Activated B cell treated with CpG ODN at 0.5 μM for 24 hours (primary cell): ENCODE data around the gene SVEP1. TPM values are rescaled to one million over a fixed set of nuclear protein-coding genes. Genes with fewer than 3 reads are reported as not detected.

ENCODE experiments used
- ATAC-seq: fragments of 200-7000 bp; cut with Tn5 transposase; one replicate; pipeline ENCODE4 v1.10.0; 2021; ENCODE audit warnings: low read depth, mild to moderate bottlenecking, moderate library complexity
- CTCF ChIA-PET: fragments of 350-600 bp; sonication (Branson Sonifier 250); formaldehyde crosslinking; loops from one replicate; lab custom pipeline; 2021; ENCODE audit warnings: antibody characterized with exemption; lab: Charles Lee
- POLR2A ChIA-PET: fragments of 350-600 bp; sonication (Branson Sonifier 250); formaldehyde crosslinking; loops from one replicate; lab custom pipeline; 2021; ENCODE audit warnings: antibody characterized with exemption; lab: Charles Lee
- DNase-seq: peaks from one replicate; pipeline ENCODE4 v3.0.0; 2022
- H3K27ac Mint-ChIP-seq: one replicate; pipeline ENCODE4 v1.8.0; 2020; ENCODE audit warnings: mixed read lengths
- H3K27me3 Mint-ChIP-seq: one replicate; pipeline ENCODE4 v1.8.0; 2021; ENCODE audit warnings: mixed read lengths
- H3K36me3 Mint-ChIP-seq: one replicate; pipeline ENCODE4 v1.8.0; 2021; ENCODE audit warnings: low read depth, mixed read lengths
- H3K4me1 Mint-ChIP-seq: one replicate; pipeline ENCODE4 v1.8.0; 2021; ENCODE audit warnings: mixed read lengths
- H3K4me3 Mint-ChIP-seq: one replicate; pipeline ENCODE4 v1.8.0; 2020; ENCODE audit warnings: mild to moderate bottlenecking, mixed read lengths
- H3K9me3 Mint-ChIP-seq: one replicate; pipeline ENCODE4 v1.8.0; 2020; ENCODE audit warnings: mixed read lengths
- CTCF ChIP-seq: fragments of 200-600 bp; IDR thresholded peaks from one replicate; pipeline ENCODE4 v1.8.0; 2022; ENCODE audit warnings: antibody characterized with exemption, mild to moderate bottlenecking
- intact Hi-C: fragments of 100-400 bp; cut with micrococcal nuclease; formaldehyde crosslinking; loops from one replicate; pipeline ENCODE4 v1.15.1; 2024
- total RNA-seq: library from RNA; stranded (reverse); gene quantifications from 2 replicates; pipeline ENCODE4 v1.2.3, GENCODE V29; 2022

SVEP1 gene
- total RNA-seq, 1 donor from 2014 or later: not detected

GRCh38 chr9:110463499-110463898 lies 116.0 kb downstream of the SVEP1 start:
- H3K4me1 Mint-ChIP-seq: no peaks in the 10 kb centered on the region
- ChIA-PET POLR2A (no interaction called here), CTCF (no interaction called here)
- H3K9me3 Mint-ChIP-seq: no peaks in the 10 kb centered on the region
- H3K27me3 Mint-ChIP-seq: peaks cover 1% of the 10 kb centered on the region
- ATAC-seq: no peak
- H3K36me3 Mint-ChIP-seq: no peaks in the 10 kb centered on the region
- H3K4me3 Mint-ChIP-seq: no peak overlapping the region
- no peak for DNase-seq
- no peak for TF ChIP-seq CTCF
- no peak overlapping the region for H3K27ac Mint-ChIP-seq
- intact Hi-C loops: no loop called here

GRCh38 chr9:110457245-110457644 lies 122.3 kb downstream of the SVEP1 start:
- Mint-ChIP-seq H3K36me3 (no peaks in the 10 kb centered on the region), H3K9me3 (no peaks in the 10 kb centered on the region), H3K27me3 (peaks cover 6% of the 10 kb centered on the region), H3K4me3 (no peak overlapping the region), H3K4me1 (no peaks in the 10 kb centered on the region), H3K27ac (no peak overlapping the region)
- no peak for TF ChIP-seq CTCF
- POLR2A ChIA-PET: no interaction called here
- intact Hi-C loops: no loop called here
- ATAC-seq: no peak
- no peak for DNase-seq
- CTCF ChIA-PET: no interaction called here

- Mint-ChIP-seq H3K27me3 (peaks cover 6% of the 10 kb centered on the region), H3K9me3 (no peaks in the 10 kb centered on the region), H3K36me3 (no peaks in the 10 kb centered on the region), H3K27ac (no peak overlapping the region), H3K4me1 (no peaks in the 10 kb centered on the region), H3K4me3 (no peak overlapping the region)
- ChIA-PET CTCF (no interaction called here), POLR2A (no interaction called here)
- intact Hi-C loops: no loop called here
- TF ChIP-seq CTCF: no peak
- DNase-seq: no peak
- ATAC-seq: no peak
These were observed 122.9 kb downstream of the SVEP1 start for GRCh38 chr9:110456681-110457080.

GRCh38 chr9:110455860-110456259 lies 123.7 kb downstream of the SVEP1 start:
- Mint-ChIP-seq H3K27me3 (peaks cover 7% of the 10 kb centered on the region), H3K9me3 (no peaks in the 10 kb centered on the region), H3K4me1 (no peaks in the 10 kb centered on the region), H3K4me3 (no peak overlapping the region), H3K36me3 (no peaks in the 10 kb centered on the region), H3K27ac (no peak overlapping the region)
- CTCF ChIA-PET: no interaction called here
- no peak for ATAC-seq
- DNase-seq: no peak
- POLR2A ChIA-PET: no interaction called here
- no peak for TF ChIP-seq CTCF
- intact Hi-C loops: no loop called here

GRCh38 chr9:110452227-110452801 lies 127.2 kb downstream of the SVEP1 start:
- POLR2A ChIA-PET: no interaction called here
- intact Hi-C loops: no loop called here
- no peak for TF ChIP-seq CTCF

More at GRCh38 chr9:110452227-110452801, 127.2 kb downstream of the SVEP1 start:
- CTCF ChIA-PET: no interaction called here
- no peak for DNase-seq
- Mint-ChIP-seq H3K4me3 (no peak overlapping the region), H3K27me3 (peaks cover 10% of the 10 kb centered on the region), H3K27ac (no peak overlapping the region), H3K9me3 (no peaks in the 10 kb centered on the region), H3K4me1 (no peaks in the 10 kb centered on the region), H3K36me3 (no peaks in the 10 kb centered on the region)
- ATAC-seq: no peak
